Colon (tissue), 2 donors: ENCODE results near the gene VAX1.
"Not testable (repeated sequence)": the region's sequence is repeated elsewhere in the genome, so short reads cannot be mapped to it uniquely, and the experiment has no call there.

ENCODE experiments used
- FAIRE-seq: peaks from 2 replicates; lab custom pipeline; 2012; peaks lifted over from hg19 to GRCh38; lab: Jason Lieb, UNC
- donor health status: control.
- donor health status: control.

VAX1 gene

DNA sequence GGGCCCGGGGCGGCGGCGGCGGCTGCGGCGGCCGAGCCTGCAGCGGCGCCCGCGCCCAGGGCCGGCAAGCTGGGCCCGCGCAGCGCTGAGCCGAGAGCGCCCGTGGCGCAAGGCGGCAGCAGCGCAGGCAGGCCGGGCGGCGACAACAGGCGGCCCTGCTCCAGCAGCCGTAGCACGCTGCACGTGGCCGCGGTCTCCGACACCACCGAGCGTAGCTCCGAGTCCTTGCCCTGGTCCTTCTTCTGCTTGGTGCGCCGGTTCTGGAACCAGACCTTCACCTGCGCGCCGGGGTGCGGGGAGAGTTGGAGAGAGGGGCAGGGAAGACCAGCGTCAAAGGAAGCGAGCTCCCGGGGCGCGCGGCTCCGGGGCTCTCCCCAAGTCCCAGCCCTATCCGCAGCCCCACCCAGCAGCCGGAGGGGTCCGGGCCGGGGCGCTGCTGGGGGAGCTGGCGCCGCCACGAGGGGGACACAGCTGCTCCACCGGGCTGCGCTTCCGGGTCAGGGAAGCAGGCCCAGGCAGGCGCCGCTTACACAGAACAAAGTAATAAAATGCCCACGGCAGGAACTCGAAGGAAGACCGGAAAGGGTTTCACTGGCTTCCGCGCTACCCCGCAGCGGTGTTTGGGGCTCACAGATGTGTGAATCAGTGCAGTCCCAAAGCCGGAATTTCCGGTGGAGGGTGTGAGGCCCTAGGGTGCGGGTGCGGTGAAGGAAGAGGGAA lies 3.6 kb downstream of the VAX1 start:
- no peak for FAIRE-seq

DNA sequence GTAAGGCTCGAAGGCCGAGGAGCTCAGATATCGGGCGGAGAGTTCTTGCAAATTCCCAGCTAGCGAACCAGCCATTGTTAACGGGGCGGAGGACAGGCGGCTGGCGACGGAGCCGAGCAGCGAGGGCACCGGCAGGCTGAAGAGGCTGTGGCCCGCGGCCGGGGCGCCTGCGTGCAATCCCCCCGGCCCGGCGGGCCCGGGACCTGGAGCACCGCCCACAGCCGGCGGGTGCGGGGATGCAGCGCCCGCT lies 4.1 kb downstream of the VAX1 start:
- FAIRE-seq, result no peak

DNA sequence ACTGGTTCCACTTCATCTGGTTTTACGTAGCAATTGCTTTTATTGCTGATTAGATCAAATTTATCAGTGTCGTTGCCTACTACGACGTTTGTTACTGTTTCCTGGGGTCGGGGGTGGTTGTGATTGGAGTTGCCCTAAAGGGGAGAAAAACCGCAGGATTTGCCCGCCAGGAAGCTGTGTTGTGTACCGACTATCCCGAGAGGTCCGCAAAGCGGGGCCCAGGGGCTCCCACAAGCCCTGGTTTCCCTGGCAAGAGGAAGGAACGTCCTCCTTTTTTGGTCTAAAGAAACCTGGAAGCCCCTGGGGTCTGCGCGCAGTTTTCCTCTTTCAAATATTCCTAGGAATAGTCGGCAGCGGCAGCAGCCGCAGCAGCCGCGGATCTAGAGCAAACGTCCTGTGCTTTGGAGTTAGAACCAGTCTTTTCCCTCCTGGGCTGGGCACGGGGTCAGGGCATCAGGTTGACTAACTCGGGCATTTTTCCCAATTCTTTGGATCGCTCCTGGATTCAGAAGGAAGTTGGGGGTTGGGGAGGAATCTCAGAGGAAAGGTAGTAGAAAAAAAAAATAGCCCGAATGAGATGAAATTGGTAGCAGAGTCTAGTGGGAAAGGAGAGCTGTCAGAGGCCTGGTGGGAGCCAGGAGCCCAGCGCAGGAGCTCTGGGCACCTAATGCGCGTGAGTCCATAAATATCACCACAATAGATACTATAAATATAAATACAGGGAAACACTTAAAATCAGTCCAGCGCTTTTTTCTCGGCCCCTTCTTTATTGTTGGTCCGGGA lies 4.6 kb downstream of the VAX1 start:
- no peak for FAIRE-seq

DNA sequence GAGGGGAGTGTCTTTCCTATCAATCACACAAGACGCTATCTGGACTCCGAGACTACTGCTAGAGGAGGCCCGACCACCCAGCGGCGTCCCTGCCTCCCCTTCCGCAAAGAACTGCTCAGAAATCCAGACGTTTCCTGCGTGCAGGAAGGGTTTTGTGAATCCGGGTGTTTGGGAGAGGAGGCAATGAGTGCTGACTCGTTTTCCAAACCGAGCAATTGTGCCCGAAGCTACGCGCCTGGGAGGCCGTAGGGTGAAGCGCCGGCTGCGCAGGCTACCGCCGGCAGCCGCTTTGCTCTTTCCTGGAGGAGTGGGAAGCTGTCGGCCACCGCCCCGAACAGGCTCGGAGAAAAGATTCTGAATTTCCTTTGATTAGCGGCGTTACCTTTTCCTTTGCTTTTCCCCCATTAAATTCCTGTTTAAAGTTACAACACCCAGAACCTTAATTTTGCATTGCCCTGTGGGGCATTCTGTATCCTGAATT lies 5.3 kb downstream of the VAX1 start:
- FAIRE-seq, result no peak

DNA sequence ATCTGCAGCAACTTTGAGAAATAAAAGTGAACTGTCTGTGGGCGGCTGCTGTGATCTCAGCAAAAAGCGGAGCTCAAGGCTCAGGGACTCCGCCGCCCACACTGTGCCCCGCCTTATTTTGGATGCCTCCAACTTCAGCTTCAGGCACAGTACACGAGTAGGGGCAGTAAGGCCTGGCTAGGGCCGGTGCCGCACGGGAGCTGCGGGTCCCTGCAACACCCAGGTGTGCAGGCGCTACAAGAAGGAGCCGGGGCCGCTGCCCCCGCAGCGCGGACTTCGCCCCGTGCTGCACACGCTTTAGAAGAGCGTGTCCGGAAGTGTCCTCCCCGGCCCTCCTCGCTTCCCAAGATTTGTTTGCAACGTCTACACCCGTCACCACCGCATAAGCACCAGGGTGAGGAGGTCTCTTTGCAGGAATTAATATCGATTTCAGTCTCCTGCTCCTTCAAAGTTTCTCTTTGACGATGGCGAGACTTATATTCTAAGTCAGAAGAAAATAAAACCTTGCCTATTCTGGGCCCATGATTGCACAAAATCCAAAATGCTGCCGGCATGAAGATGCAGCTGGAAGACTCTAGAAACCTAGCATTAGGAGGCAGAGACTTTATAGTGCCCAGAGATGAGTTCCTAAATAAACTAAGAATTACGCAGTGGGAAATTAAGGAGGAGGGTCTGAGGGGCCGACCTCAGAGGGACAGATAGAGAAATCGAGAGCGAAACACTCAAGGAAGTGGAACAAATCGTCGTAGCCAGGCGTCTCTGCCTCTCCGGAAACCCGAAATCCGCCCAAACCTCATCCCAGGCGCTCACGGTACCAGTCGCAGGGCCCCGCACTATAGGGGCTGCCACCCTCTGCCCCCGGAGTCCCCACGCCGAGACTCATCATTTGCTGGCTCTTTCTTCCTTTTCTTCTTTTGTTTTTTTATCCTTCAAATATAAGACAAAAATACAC lies 6.4 kb downstream of the VAX1 start:
- no peak for FAIRE-seq

DNA sequence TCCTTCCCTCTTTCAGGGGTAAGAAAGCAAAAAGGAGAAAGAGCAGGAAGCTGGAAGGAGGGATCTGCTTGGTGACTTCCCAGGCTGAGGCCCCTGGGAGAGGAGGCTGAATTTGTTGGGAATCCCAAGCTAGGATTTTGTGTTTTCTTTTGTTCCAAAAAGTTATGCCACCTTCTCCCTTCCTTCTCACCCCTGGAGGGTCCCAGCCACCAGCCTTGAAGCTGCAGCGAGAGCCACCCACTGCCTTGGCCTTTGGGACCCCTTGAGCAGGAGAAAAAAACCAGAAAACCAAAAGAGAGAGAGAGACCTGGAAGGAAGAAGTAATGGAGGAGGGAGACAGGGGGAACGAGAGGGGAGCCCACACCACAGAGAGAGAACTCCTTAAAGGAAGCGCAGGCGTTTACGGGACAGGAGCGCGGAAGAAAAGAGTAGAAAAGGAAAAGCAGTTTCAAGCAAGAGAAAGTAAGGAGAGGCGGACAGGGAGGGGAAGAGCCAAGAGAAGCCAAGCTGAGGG lies 7.2 kb downstream of the VAX1 start:
- no peak for FAIRE-seq

DNA sequence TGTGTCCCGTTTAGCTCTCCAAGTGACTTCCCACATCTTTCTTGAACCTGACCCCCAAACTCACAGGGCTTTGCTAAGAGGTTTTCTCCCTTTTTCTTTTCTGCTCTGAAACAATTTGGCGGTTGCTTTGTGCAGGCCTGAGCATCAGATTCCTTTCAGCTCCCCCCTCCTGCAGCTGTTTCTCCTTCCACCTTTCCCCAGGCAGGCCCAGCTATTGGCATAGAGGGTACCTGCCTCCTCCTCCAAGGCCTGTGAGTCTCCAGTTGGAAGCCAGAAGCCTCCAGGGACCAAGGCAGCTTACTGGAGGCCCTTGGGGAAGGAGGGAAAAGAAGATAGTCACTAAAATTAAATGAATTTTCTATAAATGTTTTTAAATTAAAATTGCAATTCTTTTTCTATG lies 7.7 kb downstream of the VAX1 start:
- FAIRE-seq, result no peak

DNA sequence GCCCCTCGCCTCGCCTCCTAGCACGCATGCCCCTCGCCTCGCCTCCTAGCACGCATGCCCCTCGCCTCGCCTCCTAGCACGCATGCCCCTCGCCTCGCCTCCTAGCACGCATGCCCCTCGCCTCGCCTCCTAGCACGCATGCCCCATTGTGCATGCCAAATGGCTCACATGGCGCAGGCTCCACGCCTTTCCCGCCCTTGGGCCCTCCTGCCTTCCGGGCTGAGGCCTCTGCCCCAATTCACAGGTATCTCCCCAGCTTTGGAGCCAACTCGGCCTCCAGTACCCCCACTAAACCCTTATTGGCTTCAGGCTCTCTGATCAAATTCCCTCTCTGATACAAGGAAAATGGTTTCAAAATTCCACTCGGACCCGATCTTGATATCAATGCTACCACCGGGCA lies 11.4 kb downstream of the VAX1 start:
- FAIRE-seq, result not testable (repeated sequence)

DNA sequence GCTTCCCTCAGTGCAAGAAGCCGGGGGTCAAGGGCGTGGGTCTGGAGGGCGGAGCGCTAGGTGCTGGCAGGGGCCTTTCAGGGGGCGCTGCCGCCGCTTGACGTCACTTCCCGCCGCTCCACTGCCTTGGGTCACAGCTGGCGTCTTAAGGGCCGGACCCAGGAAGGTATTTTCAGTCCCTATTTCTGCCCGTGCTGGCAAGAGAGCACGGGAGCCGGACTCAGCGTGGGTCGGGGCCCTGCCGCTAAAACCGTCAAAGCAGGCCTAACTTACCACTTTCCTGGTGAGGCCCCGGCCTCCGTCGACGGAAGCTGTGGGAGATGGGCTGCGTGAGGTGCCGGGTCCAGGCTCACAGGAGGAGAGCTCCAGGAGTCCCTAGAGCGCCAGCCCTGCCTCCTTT lies 12.0 kb downstream of the VAX1 start:
- no peak for FAIRE-seq

DNA sequence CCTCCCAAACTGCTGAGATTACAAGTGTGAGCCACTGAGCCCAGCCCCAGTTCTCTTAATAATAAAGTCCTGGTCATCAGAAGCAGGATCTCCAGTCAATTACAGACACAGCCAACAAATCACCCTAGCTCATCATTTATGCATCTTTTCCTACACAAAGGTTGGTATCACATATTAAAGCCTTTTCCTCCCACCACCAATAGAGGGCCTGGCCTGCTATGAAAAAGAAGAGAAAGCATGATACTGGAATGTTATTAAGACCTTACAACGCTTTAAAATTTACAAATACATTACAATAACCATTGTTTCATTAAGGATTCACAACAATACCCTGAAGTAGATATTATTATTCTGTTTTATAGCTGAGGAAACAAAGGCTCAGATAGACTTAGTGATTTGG lies 25.9 kb downstream of the VAX1 start:
- no peak for FAIRE-seq

DNA sequence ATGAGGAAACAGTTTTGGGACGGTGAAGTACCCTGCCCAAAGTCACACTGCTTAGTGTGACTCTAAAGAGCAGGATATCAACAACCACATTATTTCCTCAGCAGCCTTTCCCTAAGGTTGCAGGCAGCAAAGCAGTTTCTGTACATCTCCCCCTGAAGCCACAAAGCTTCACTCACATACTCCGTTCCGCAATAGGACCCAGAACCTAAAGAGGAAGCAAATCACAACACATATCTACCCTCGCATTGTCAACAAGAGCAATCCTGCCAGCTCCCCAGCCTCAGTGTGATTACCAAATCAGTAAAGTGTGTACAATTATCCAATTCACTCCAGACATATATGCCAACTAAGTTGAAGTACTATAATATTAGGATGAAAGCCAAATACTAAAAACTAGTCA lies 30.8 kb downstream of the VAX1 start:
- FAIRE-seq, result no peak

DNA sequence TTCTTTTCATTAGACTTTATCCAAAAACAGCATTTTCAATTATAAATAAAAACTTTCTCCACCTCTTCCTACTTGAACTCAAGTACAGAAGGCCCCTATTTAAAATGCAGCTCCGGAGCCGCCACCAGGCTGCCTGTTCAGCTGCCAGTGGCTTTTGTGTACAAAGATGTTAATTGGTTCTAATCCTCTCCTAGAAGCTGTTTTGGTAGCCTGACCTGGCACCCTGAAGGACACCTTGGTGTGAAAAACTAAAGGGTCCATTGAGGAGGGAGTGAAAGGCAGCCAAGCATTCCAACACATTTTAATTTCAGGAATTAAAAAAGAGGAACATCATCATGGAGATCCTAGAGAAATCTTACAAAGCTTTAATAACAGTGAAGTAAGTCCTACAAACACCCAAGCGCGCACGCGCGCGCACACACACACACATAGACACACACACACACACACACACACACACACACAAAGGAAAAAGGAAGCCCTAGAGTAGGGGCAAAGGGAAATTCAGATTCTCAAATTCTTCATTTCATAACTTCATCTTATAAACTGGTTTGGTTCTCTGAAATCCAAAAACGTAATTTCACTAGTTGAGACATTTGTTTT lies 41.4 kb downstream of the VAX1 start:
- no peak for FAIRE-seq

DNA sequence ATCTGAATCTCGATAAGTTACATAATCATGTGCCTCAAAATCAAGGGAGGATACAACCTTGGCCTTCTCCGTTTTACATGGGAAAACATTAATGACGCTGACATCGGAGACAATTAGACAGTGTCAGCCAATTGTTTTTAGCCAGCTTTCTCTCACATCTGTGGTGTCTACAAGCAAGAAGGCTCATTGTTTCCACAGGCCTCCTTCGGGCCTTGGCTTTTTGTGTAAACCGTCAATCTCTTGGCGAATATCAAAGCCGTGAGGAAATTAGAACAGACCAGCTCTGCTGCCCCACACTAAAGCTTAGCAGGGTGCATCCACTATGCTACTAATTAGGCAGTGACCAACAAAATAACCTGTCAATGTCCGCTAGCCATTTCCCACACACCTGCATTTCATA lies 43.2 kb downstream of the VAX1 start:
- FAIRE-seq, result no peak

DNA sequence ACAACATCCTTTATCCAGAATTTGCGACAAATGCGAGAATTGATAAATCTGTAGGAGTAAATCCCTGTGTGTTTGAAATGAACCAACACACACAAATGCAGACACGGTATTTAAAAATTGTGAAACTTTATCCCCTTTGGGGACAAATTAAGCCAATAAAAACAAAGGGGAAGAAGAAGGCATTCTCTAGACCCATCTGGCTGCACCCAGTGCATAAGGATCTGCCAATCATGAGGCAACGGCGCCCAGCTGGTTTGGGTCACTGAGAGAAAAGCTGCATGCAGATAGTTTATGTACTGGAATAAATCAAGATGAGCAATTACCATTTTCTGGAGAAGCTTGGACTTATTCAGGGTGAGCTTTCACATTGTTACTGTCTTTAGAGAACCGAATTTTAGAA lies 45.7 kb downstream of the VAX1 start:
- FAIRE-seq, result no peak

DNA sequence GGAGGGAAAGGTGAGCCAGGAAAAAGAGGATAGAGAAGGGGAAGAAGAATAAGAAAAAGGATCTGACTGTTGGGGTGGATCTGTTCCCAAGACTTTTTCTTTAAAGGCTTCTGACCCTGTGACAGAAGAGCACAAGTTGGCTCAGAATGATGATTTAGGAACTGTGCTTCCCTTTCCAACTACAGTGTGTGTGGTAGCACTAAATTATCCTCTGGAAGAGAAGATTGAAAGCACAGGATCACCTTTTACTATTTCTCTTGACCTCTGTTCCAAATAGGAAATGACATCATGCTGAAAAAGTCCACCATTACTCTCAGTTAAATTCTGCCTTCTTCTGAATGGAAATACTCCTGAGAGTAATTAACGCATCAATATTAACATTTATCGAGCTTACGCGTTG lies 47.2 kb downstream of the VAX1 start:
- FAIRE-seq, result no peak

DNA sequence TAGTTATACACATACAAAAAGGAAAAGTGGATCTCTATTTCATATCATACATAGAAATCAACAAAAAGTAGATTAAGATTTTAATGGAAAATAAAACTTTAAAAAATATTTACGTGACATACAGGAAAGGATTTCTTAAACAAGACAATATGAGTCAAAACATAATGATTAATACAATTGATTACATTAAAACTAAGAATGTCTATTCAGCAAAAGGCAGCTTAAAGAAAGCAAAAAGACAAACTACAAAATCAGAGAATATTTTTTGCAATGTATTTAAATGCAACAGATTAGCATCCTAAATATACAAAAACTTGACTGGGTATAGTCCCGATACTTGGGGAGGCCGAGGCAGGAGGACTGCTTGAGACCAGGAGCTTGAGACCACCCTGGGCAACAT lies 50.5 kb downstream of the VAX1 start:
- FAIRE-seq, result no peak

DNA sequence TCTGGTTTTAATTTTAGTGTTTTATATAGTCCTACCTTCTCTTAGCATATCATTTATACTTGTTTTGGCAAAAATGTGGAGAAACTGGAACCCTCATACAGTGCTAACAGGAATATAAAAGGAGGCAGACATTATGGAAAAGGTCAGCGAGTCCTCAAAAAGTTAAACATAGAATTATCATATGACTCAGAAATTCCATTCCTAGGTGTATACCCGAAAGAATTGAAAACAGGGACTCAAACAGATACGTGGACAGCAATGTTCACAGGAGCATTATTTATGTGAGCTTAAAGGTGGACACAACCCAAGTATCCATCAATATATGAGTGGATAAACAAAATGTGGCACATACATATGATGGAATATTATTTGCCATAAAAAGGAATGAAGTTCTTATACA lies 51.5 kb downstream of the VAX1 start:
- FAIRE-seq, result no peak

DNA sequence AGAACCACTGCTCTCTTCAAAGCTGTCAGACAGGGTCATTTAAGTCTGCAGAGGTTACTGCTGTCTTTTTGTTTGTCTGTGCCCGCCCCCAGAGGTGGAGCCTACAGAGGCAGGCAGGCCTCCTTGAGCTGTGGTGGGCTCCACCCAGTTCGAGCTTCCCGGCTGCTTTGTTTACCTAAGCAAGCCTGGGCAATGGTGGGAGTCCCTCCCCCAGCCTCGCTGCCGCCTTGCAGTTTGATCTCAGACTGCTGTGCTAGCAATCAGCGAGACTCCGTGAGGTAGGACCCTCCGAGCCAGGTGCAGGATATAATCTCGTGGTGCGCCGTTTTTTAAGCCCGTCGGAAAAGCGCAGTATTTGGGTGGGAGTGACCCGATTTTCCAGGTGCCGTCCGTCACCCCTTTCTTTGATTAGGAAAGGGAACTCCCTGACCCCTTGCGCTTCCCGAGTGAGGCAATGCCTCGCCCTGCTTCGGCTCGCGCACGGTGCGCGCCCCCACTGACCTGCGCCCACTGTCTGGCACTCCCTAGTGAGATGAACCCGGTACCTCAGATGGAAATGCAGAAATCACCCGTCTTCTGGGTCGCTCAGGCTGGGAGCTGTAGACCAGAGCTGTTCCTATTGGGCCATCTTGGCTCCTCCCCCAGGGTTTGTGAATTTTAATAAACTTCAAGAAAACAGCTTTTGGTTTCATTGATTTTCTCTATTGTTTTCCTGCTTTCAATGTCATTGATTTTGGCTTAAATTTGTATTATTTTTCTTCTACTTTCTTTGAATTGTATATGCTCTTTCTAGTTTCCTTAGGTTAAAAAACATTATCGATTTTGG lies 53.4 kb downstream of the VAX1 start:
- FAIRE-seq, result not testable (repeated sequence)
